Mucosa of descending colon (tissue), 3 donors: ENCODE measurements around the gene PRM3. TPM values are rescaled to one million over a fixed set of nuclear protein-coding genes. Genes with fewer than 3 reads are reported as not detected.
A peak's percentile ranks its signal among the peaks of the same experiment; 100 is the strongest.

Source experiments
- ATAC-seq: fragments of 200-7000 bp; cut with Tn5 transposase; one replicate; pipeline ENCODE4 v1.9.1; 2020; ENCODE audit warnings: mild to moderate bottlenecking, moderate library complexity
- DNase-seq, 3 donors: peaks; one replicate each; pipeline ENCODE4 v3.0.0-alpha.2; 2020
- H3K36me3 ChIP-seq: fragments of 200-600 bp; one replicate; pipeline ENCODE4 v1.8.0; 2021; ENCODE audit warnings: low read depth, mild to moderate bottlenecking
- H3K4me1 ChIP-seq: fragments of 200-600 bp; one replicate; pipeline ENCODE4 v1.8.0; 2021; ENCODE audit warnings: low read depth, mild to moderate bottlenecking
- H3K4me3 ChIP-seq: fragments of 200-600 bp; one replicate; pipeline ENCODE4 v1.8.0; 2021; ENCODE audit warnings: mild to moderate bottlenecking
- H3K9me3 ChIP-seq: fragments of 200-600 bp; one replicate; pipeline ENCODE4 v1.8.0; 2021; ENCODE audit warnings: mild to moderate bottlenecking
- CTCF ChIP-seq: fragments of 200-600 bp; IDR thresholded peaks from one replicate; pipeline ENCODE4 v1.8.0; 2022; ENCODE audit warnings: antibody characterized with exemption, mild to moderate bottlenecking
- intact Hi-C, 2 donors: fragments of 100-400 bp; cut with DNase I in 1 of 2; cut with micrococcal nuclease in 1 of 2; formaldehyde crosslinking; loops; one replicate each; pipeline versions ENCODE4 v1.11.0 to v1.11.1; 2022; cut with DNase I, micrococcal nuclease
- total RNA-seq, 3 donors: library from RNA; stranded (reverse); fragmentation: NEBNext Ultra II Directional in 2 of 3; extraction: Animal tissue kit (Norgen Biotek cat#: 25700) in 2 of 3; gene quantifications; one replicate each; pipeline versions ENCODE4 v1.2.1 to v1.2.4, GENCODE V29; 2021 to 2023
- donor health status: DM: no; HTN: no; CAD: no; lungs with moderate emphysema.
- donor health status: DM: no; HTN: no; CAD: no.
- donor health status: DM: no; HTN: yes; CAD: no.

PRM3 gene
- total RNA-seq, 3 donors from 2014 or later = not detected

GRCh38 chr16:11312718-11313492, 39.5 kb upstream of the PRM3 start:
- no peaks in the 10 kb centered on the region for H3K9me3 ChIP-seq

GRCh38 chr16:11310997-11311561, 37.6 kb upstream of the PRM3 start:
- no peak for TF ChIP-seq CTCF
- Histone ChIP-seq H3K4me1 (peaks cover 12% of the 10 kb centered on the region), H3K36me3 (no peaks in the 10 kb centered on the region), H3K9me3 (no peaks in the 10 kb centered on the region), H3K4me3 (no peak overlapping the region)
- intact Hi-C loops = no loop called here
- DNase-seq = peak in 1 of 3 donors; percentile 39
- peak; percentile 12 for ATAC-seq

More at GRCh38 chr16:11312718-11313492, 39.5 kb upstream of the PRM3 start:
- no peak overlapping the region for H3K4me3 ChIP-seq
- DNase-seq (peak; percentile 64 to 77 (median 76)), ATAC-seq (peak; percentile 75)
- H3K36me3 ChIP-seq = no peaks in the 10 kb centered on the region
- intact Hi-C loops = no loop called here
- no peak for TF ChIP-seq CTCF
- H3K4me1 ChIP-seq = peaks cover 8% of the 10 kb centered on the region

GRCh38 chr16:11310634-11310977, 37.2 kb upstream of the PRM3 start:
- no peaks in the 10 kb centered on the region for H3K9me3 ChIP-seq
- H3K36me3 ChIP-seq = no peaks in the 10 kb centered on the region
- TF ChIP-seq CTCF = no peak
- DNase-seq (peak in 1 of 3 donors; percentile 5), ATAC-seq (no peak)
- intact Hi-C loops = no loop called here
- no peak overlapping the region for H3K4me3 ChIP-seq
- H3K4me1 ChIP-seq = peaks cover 12% of the 10 kb centered on the region

- H3K4me1 ChIP-seq = peaks cover 12% of the 10 kb centered on the region
- no peaks in the 10 kb centered on the region for H3K9me3 ChIP-seq
- H3K36me3 ChIP-seq = no peaks in the 10 kb centered on the region
- ATAC-seq (peak; percentile 37), DNase-seq (peak in 1 of 3 donors; percentile 43)
- TF ChIP-seq CTCF = no peak
- no peak overlapping the region for H3K4me3 ChIP-seq
- intact Hi-C loops = no loop called here
These were observed 36.6 kb upstream of the PRM3 start for GRCh38 chr16:11309895-11310633.

GRCh38 chr16:11308493-11309283, 35.3 kb upstream of the PRM3 start:
- no peak for TF ChIP-seq CTCF
- peaks cover 12% of the 10 kb centered on the region for H3K4me1 ChIP-seq
- H3K9me3 ChIP-seq = no peaks in the 10 kb centered on the region
- DNase-seq (peak in 1 of 3 donors; percentile 80), ATAC-seq (peak; percentile 45)
- H3K4me3 ChIP-seq = no peak overlapping the region
- intact Hi-C loops = no loop called here
- H3K36me3 ChIP-seq = no peaks in the 10 kb centered on the region
